ENCODE measurements around the gene MTURN.

MTURN gene

DNA sequence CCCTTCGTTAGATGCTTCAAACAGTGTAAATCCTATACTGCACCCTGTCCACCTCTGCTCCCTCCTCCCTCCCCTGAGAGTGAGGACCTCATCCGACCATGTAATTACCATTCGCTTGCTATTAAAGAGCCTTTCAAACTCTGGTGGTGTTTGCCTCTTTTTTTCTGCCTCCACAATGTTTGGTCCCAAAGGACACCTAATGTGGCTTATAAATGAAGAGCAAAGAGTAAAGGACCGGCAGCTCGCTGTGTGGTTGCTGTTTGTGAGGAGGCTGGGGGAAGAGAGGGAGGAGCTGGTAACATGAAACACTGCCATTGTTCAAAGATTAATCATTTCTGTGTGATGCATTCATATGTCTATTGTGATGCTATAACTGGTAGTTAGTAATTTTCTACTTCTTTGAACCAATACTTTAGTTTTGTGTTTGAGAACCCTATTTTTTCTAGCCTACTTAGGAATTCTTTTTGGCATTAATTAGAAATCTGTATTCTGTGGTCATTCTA, 27.9 kb downstream of the MTURN start:
- DNase-seq = no peak

DNA sequence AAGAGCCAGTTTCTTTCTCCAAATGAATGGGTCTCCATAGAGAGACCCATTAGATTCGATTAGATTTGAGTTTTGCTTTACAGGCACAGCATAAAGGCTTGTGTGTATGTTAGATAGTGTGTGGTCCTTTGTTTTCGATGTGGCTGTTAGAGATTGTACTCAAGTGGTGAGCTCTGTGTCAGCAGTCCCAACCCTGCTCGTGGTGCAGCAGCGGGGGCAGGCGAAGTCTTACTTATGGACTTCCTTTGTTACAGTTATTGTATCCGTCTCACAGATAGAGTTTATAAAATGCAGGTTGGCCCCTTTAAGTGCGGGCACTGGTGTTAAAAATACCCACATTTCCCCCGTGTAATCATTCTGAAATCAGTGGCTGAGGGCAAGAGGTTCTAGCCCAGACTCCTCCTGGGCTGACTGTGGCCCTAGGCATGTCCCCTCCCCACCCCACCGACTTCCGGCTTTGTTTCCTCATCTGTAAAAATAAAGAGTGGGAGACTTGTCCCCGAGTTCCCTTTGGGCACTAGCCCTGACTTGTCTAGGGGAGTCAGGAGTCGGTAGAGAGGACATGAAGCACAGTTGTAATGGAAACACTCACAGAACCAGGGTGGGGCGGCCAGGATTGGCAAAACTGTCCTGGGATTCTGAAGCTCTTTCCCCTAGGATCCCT, 28.6 kb downstream of the MTURN start:
- DNase-seq = no peak

DNA sequence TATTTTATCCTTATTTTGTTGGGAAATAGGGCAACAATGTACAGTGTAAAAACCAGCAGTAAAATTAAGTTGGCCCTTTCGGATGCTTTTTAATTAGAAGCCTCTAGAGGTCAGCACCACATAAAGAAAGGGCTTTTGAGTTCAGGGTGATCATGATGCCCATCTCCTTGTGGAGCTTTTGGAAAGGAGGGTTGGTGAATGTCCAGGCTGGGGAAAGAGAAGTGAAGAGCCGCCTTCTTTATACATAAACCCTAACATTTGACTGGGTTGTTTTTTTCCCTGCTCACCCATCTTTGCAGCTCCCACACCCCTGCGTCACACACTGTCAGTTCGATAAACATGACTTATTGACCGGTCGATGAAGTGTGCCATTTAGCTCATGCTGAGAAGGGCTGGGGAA, 29.8 kb downstream of the MTURN start:
- DNase-seq = no peak

DNA sequence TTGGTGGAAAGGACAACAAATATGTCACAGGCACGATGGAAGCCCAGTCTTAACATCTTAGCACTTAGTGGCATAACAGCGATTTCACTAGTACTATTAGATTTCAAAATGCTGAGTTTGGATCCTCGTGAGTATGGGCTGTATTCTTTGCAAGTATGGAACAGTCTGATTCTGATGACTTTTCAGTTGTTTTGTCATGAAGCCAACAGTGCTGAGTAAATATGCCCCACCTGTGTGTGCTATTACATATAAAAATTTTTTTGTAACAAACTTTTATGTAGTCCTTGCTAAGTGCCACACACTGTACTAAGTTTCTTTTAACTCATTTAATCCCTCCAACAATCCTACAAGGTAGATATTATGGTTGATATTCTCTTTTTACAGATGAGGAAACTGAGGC, 30.8 kb downstream of the MTURN start:
- DNase-seq = no peak

DNA sequence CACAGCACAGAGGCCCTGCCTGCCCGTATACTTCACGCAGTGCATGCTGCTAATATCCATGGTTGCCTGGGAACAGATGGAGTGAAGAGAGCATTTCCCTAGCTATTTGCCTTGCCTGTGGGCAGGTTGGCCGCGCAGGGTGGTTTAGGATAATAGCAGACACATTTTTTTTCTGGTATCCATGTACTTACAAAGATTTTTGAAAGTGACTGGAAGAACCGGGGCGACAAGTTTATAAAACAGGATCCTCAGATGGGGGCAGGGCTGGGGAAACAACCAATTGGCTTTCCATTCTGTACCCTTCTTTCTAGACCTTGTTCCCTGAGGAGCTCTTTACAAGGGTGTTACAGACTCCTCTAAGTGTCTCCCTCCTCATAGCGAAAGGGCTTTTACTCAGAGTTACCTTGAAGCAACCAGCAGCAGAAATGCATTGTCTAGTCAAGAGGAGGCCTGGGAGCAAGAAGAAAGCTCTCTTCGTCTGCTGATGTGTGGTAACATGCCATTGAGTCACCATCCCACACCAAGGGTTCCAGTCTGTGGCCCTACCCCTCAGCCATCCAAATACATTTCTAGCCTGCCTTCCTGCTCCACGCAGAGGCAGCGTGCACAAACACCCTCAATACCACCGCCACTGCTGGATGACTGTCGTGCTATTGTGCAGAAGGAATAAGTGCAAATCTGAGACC, 31.5 kb downstream of the MTURN start:
- no peak for DNase-seq

DNA sequence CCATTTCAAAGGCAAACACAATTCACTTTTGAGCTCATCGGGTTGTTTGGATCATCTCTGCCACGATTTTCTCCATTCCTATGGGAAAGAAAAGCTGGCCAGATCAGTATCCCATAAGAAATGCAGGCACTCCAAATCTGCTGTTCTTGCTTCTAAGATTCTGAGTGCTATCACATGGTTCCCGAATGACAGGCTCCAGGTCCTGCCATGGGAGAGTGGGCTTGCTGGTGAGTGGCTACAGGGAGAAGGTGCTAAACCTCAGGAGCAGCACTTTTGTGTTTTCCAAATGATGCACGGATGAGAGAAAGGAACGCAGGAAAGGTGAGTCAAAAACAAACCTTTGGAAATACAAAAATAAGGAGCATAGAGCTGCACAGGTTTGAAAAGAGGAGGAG, 32.1 kb downstream of the MTURN start:
- no peak for DNase-seq

DNA sequence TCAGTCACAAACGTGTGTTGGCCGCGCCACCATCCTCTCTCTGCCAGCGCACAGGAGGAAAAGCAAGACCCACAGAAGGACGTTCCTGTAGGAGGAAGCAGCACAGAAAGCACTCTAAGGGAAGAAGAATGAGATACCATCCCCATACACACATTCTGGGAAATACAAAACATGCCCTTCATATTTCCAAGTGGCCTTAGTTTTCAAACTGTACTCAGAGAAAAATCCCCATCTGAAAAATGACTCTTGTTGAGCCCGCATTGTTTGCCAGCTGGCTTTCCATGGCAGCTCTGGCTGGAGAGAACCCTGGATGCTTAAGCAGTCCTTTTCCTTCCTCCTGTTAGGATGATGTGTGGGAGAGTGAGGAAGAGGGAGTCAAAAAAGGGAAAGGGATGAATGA, 33.1 kb downstream of the MTURN start:
- no peak for DNase-seq

DNA sequence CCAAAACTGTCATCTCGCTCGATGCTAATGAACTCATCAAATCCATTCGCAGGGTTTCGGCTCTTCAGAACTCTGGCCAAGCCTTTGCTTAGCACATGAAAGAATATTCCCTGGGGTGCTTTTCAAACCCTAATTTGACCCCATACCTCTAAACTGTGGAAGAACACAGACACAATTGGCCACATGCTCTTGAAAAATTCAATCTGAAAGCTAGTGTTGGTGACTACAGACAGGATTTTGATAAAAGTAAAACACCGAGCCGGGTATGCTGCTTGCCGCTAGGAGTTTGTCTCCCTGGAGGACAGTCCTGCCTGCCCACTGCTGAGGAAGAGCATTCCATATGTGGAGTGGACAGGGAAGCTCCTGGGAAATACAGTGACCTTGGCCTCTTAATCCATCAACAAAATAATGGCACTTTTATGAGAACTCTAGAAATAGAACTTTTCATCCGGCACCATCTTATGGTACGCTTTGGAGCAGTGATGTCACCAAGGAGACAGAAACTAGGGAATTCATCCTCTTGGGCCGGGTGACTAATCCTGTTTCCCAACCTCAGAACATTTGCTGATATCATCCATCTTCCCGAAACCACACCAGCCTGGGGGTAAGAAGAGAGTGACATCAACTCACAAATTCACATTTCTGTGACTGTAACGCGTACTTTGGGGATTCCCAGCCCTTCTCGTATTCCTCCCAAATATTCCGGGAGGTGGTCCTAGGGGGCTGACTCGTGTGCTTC, 34.2 kb downstream of the MTURN start:
- no peak for DNase-seq

DNA sequence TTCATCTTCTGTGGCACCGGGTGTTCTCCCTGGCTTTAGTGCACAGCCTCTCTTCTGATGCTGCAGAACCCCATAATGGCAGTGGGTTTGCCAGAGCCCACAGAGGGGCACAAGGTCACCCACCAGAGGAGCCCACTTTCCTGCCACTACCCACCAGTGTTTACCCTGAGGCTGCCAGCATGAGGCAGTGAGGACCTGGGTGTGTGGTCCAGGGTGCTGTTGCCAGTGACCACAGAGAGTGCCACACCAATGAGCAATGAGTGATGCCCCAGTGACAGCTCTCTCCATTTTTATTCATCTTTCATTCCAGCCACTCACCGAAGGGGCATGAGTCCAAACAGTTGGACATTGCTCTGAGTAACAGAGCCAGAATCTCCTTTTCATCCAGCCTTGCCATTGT, 34.8 kb downstream of the MTURN start:
- DNase-seq = no peak

DNA sequence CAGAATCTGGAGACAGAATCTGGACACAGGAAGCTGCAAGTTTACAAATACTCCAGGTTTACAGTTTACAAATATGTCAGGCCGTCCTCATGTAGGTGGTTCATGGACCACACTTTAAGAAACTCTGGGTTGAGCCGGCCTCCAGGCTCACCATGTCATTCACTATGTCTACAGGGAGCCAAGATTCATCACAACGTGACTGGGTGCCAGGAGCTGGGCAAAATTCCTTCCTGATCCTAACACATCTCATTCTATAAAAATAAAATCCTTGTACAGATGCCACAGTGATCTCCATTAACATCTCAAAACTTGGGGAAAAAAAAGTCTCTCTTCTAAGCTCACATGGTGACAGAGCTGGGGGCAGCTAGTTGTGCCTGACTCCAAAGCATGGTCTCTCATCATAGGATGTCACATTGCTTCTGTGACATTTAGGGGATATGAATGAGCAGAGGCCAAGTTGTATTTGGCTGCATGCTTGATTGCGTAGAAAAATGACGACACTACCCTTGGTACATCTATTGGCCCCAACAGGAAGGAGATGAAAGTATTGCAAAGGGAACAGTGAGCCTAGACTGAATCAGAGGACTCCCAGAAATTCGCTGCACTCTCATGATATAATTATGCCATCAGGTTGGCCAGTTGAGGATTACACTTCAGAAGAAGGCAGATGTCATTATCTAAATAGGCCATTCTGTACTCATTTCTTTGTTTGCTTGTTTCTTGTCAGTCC, 35.9 kb downstream of the MTURN start:
- no peak for DNase-seq

DNA sequence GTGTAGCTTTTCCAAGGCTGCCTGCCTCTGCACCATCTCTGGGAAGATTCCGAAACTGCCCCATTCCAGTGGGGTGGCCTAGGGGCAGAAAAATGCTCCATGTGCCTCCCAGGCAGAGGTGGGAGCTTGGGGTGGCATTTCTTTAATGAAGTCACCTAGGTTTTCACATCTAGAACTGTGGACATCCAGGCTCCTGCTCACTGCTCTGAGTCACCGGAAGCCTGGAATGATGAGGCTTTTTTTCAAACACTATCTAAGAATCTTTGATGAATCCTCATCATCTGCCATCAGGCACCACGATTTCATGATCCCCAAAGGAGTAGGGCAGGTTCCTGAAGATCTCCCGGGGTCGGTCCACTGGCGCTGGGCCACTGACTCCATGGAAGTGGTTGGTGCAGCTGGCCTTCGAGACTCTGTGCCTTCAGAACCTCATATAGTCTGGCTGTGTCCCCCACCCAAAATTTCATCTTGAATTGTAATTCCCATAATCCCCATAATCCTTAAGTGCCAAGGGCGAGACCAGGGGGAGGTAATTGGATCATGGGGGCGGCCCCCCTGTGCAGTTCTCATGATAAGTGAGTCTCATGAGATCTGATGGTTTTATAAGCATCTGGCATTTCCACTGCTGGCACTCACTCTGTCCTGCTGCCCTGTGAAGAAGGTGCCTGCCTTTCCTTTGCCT, 37.1 kb downstream of the MTURN start:
- DNase-seq = no peak

DNA sequence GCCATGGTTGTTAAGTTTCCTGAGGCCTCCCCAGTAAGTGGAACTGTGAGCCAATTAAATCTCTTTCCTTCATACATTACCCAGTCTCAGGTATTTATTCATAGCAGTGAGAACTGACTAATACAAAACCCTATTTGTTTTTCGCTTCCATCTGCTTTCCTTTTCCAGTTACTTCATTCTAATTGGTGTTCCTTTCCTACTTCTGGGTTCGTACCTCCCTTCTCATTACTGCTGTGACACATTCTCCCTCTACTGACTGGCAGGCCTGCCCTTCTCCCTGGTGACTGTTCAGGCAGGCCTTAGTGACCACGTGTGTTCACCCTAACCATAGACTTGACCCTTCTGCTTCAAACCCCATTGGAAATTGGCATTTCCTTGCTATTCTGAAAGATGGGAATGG, 37.7 kb downstream of the MTURN start:
- DNase-seq = no peak

DNA sequence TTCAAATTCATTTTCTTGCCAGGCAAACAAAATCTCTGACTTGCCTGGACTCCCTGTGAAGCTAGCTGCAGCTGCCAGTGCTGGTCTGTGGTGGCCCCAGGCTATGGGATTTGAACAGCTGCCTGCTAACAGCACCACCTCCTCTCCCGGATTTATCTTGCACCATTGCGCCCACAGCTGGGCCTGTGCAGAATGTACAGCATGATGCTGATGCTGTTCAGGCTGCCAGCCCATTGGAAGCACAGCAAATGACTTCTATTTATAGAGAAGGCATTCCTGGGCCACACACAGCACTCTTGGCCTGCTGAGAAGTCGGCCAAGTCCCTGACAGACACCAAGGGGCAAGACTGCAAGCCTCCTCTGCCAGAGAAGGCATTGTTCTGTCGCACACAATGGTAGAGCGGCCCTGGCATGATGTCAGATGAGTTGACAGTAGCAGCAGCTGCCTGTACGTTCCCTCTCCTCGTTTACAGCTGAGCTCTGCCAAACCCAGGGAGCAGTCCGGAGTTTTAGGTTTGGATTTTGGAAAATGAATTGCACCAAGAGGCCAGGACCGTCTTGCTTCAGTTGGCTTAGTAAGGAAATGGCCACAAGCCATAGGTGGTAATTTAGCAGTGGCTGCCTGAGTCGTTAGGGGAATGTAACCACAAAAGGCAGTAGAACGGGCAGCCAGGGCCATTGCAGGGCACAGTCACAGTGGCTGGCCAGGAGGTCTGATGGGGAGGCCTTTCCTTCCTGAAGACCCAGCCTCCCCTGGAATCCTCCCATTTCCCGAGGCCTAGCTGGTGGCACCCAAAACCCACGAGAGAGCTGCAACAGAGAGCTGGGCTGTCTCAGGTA, 38.5 kb downstream of the MTURN start:
- DNase-seq = peak; percentile 74

DNA sequence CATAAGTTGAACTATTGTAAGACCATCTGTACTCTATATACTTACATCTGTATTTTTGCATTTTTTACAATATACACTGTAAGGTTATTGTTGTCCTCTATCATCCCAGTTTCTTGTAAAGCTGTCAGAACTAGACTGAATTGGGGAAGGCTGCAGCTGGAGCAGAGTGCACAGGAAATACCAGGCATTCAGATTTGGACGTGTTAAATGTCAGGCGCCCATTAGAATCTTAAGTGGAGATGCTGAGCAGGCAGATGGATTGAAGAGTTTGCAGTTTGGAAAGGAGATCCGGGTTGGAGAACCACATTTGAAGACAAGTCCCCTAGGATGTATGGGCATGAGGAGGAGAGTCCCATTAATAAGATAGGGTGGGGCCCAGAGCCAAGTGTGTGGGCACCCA, 40.4 kb downstream of the MTURN start:
- DNase-seq = no peak

DNA sequence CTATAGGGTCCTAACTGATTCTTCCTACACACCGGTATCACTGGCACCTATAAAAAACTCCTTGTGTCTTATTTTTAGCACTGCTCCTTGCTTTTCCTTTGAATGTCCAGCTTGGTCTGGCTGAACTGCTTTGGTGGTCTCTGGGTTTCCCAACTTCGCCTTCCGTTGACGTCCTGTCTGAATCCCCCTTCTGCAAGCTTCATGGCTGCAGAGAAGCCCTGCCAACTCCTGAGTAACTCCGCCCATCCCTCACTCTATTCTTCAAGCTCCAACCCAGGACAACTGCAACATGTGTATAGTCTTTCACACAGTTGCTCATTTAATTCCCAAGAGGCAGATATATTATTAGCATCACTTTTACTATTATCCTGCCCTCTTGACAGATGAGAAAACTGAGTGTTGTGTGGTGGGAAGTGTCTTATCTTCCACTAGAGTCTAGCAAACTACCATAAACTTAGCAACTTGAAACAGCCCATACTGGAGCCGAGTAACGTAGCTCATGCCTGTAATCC, 40.9 kb downstream of the MTURN start:
- no peak for DNase-seq

DNA sequence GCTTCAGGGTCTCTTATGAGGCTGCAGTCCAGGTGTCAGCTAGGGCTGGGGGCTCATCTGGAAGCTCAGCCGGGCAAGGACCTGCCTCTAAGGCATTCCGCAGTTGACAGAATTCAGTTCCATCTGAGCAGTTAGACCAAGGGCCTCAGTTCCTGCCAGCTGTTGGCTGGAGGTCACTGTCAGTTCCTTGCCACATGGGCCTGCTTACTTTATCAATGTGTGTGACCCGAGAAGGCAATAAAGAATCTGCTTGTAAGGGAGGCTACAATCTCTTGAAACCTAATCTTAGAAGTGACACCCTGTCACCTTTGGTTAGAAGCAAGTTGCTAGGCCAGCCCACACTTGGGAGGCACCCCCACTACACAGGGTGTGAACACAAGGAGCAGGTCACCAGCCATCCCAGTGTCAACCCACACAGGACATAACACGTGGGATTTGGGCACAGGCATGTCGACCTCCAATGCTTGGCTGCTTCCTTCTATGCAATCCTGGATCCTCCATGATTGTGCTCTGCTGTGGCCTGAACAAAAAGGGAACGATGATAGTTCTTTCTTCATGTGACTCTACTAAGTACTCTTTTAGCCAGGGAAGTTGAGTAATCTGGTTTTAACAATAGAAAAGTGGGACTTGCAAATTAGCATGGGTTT, 41.8 kb downstream of the MTURN start:
- no peak for DNase-seq

DNA sequence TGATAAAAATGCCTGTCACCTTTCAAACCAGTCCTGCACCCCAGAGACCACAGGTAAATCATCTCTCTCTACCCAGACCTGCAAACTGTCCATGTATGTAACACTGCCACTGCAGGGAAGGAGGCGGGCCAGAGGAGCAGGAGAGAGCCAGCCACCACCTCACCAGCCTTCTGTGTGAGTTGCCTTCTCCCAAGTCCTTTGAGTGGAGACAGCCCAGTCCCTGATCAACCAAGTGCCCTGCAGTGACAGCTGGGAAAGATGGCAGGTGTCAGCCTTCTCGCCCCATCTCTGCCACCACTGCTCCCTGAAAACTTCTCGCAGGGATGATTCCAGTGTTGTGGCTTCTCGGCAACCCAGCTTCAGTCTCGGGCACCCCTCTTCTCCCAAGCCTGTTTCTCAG, 42.4 kb downstream of the MTURN start:
- DNase-seq = no peak

DNA sequence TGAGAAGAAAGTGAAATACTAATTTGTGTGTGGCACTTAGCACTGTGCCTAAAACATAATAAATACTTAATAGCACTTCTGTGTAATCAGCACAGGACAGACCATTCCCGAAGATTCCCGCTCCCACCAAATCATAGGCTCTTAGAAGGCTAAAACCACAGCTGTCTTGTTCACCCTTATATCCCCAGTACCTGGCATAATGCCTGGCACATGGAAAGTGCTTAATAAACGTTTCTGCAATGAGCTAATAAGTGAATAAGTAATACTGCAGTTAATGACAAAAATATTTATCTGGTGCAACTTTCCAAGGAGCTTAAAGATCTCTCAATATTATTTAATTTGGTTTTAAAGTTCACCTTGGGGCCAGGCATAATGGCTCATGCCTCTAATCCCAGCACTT, 43.2 kb downstream of the MTURN start:
- DNase-seq = no peak

DNA sequence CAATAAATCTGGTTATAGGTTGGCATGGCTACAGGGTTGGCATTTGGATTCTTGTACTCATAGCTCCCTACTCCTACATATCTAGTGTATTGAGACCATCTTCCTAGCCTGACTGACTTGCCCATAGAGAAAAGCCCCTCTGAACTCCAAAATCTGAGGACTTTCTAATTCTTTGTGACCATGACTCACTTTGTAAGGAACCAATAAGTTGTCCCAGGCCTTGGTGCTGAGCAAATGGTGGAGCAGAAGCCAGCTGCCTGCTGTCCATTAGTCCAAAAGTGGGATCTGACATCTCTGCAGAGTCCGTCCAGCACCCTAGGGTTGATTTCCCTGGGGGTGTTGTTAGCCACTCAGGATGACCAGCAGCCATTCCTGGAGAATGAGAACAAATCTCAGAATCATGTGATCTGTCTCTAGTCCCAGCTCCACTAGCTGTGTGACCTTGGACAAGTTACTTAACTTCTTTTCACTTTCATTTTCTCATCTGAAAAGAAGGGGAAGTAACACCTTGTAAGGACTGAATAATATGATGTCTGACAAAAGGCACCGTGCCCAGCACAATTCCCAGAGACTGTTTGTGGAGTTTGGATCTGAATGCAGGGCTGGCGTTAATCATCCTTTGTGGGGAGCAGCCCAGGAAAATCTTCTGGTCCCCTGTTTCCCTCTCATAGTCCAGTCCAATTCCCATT, 44.1 kb downstream of the MTURN start:
- no peak for DNase-seq

DNA sequence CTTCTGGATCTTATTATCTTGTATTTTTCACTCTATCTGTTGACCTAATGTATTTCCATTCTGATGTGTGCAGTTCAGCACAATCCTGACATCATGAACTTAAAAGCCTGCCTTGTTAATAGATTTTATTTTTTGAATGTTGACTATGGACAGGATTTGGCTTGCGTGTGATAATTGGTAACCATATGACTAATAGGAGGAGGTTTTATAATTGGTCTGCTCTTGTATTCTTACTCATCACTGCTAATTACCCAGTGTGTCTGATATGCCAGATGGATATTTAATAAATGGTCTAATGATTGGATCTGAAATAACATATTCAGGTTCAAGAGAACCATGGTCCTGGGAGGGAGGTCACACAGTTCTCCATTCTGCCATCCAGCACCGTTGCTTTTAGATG, 45.9 kb downstream of the MTURN start:
- DNase-seq = no peak
